ENCODE measurements around the gene PLK3. TPM values are rescaled to one million over a fixed set of nuclear protein-coding genes. Genes with fewer than 3 reads are reported as not detected.

PLK3 gene
- total and polyA plus RNA-seq, 9 of the 15 experiments (the other 6 are each of a cell fraction or from before 2014, with no cell fraction given), result 0.52 to 22.7 (median 11.0) TPM

GRCh38 chr1:44775078-44775929, 24.9 kb upstream of the PLK3 start, which contains the start of gene RPS8 (continued):
- no peak for TF ChIP-seq ZNF311 (CRISPR knock-in tag; IDR thresholded peaks at IDR 0.05)
- TF ChIP-seq FUS (optimal IDR thresholded peaks at IDR 0.05; ENCODE audit: low read depth, low read length), result peak; percentile 79
- peak; percentile 86 for TF ChIP-seq SMARCE1 (IDR thresholded peaks at IDR 0.05)
- peak; percentile 99 for TF ChIP-seq ZBTB12 (CRISPR knock-in tag; IDR thresholded peaks at IDR 0.05)
- peak; percentile 83 for TF ChIP-seq GTF2A2 (tag; IDR thresholded peaks at IDR 0.05)
- TF ChIP-seq TRIM24 (IDR thresholded peaks at IDR 0.05), result peak; percentile 70 to 82
- TF ChIP-seq KLF16 (IDR thresholded peaks at IDR 0.05), result no peak
- TF ChIP-seq CREB3L1 (IDR thresholded peaks at IDR 0.05; ENCODE audit: borderline replicate concordance, low read depth), result peak; percentile 99
- TF ChIP-seq UBTF (IDR thresholded peaks at IDR 0.05; ENCODE audit: borderline replicate concordance in 1 of 2, low read depth in 2 of 2, low read length in 2 of 2), result no peak
- TF ChIP-seq NFIC (IDR thresholded peaks at IDR 0.05), result peak; percentile 70; the same call in 1 of the 2 replicates
- no peak for TF ChIP-seq SMAD2 (IDR thresholded peaks at IDR 0.05; ENCODE audit: low read depth, low read length)
- peak; percentile 78 for TF ChIP-seq SAP30 (IDR thresholded peaks at IDR 0.05; ENCODE audit: borderline replicate concordance, insufficient read depth, low read depth, low read length, poor library complexity, severe bottlenecking)
- no peak for TF ChIP-seq HMG20B (CRISPR knock-in tag; IDR thresholded peaks at IDR 0.05)
- TF ChIP-seq POLR2B (IDR thresholded peaks at IDR 0.05; ENCODE audit: low read depth, partially characterized antibody), result peak; percentile 99
- no peak; the same call in none of the 2 replicates for TF ChIP-seq GABPA (tag; conservative IDR thresholded peaks at IDR 0.05; ENCODE audit: low read depth)
- peak; percentile 93 for TF ChIP-seq ATF7 (IDR thresholded peaks at IDR 0.05)
- peak; percentile 17; the same call in 1 of the 2 replicates for TF ChIP-seq NR2F6 (CRISPR knock-in tag; IDR thresholded peaks at IDR 0.05)
- TF ChIP-seq CBX1 (IDR thresholded peaks at IDR 0.05; ENCODE audit: low read depth), result peak; percentile 88
- peak; percentile 59 for TF ChIP-seq PKNOX1 (IDR thresholded peaks at IDR 0.05)
- no peak for TF ChIP-seq ILK (tag; IDR thresholded peaks at IDR 0.05; ENCODE audit: borderline replicate concordance, low read depth)
- TF ChIP-seq ZKSCAN1 (IDR thresholded peaks at IDR 0.05; ENCODE audit: low read depth, low read length), result peak; percentile 22; the same call in 1 of the 2 replicates
- TF ChIP-seq ZNF316 (IDR thresholded peaks at IDR 0.05), result peak; percentile 99
